DND-41 (cell line): ENCODE data around the gene GOLGA2.
"Not testable (repeated sequence)": the region's sequence is repeated elsewhere in the genome, so short reads cannot be mapped to it uniquely, and the experiment has no call there.

ENCODE experiments used
- ATAC-seq: fragments of 200-7000 bp; cut with Tn5 transposase; 3 replicates; pipeline ENCODE4 v1.9.1; 2021; ENCODE audit warnings: low read depth; ENCODE audit not compliant: insufficient read depth
- DNase-seq: peaks from one replicate; pipeline ENCODE4 v3.0.0-alpha.2; 2020
- H2AFZ ChIP-seq: 2 replicates; pipeline ENCODE4 v1.6.0; 2012; ENCODE audit warnings: low read depth, low read length
- H3K27ac ChIP-seq: 2 replicates; pipeline ENCODE4 v1.5.1; 2012; ENCODE audit warnings: low read length, inconsistent platforms
- H3K27me3 ChIP-seq: fragments of 200-600 bp; sonication (generic); 2 replicates; pipeline ENCODE4 v1.6.0; 2012; ENCODE audit warnings: low read length, mild to moderate bottlenecking, inconsistent platforms; ENCODE audit not compliant: insufficient read depth, poor library complexity
- H3K36me3 ChIP-seq: 2 replicates; pipeline ENCODE4 v1.5.1; 2012; ENCODE audit warnings: low read length, inconsistent platforms; ENCODE audit not compliant: insufficient read depth
- H3K4me1 ChIP-seq: 2 replicates; pipeline ENCODE4 v1.5.1; 2012; ENCODE audit warnings: mild to moderate bottlenecking, low read length; ENCODE audit not compliant: insufficient read depth
- H3K4me2 ChIP-seq: 2 replicates; pipeline ENCODE4 v1.6.0; 2012; ENCODE audit warnings: mild to moderate bottlenecking, moderate library complexity, low read length, inconsistent platforms; ENCODE audit not compliant: insufficient read depth
- H3K4me3 ChIP-seq, 2 experiments: fragments of 200-600 bp in 1 of 2; shearing (Covaris generic) in 1 of 2; 2 replicates each; pipeline ENCODE4 v1.5.1; 2012 to 2016; ENCODE audit warnings: inconsistent platforms in 2 of 2, low read length in 2 of 2, mild to moderate bottlenecking in 2 of 2, low read depth in 1 of 2, moderate library complexity in 1 of 2
- H3K79me2 ChIP-seq: 2 replicates; pipeline ENCODE4 v1.6.0; 2012; ENCODE audit warnings: low read length, inconsistent platforms; ENCODE audit not compliant: insufficient read depth
- H3K9ac ChIP-seq: 2 replicates; pipeline ENCODE4 v1.6.0; 2012; ENCODE audit warnings: low read depth, mild to moderate bottlenecking, inconsistent platforms, low read length, moderate library complexity
- H3K9me3 ChIP-seq: 2 replicates; pipeline ENCODE4 v1.5.1; 2012; ENCODE audit warnings: low read length, moderate library complexity, mild to moderate bottlenecking, inconsistent platforms; ENCODE audit not compliant: insufficient read depth, severe bottlenecking
- H4K20me1 ChIP-seq: 2 replicates; pipeline ENCODE4 v1.6.0; 2012; ENCODE audit warnings: low read length; ENCODE audit not compliant: insufficient read depth
- EZH2 ChIP-seq: IDR thresholded peaks from 3 replicates; pipeline ENCODE4 v1.6.1; 2012; ENCODE audit warnings: borderline replicate concordance, low read depth, mild to moderate bottlenecking, moderate library complexity, low read length, inconsistent platforms; ENCODE audit not compliant: severe bottlenecking
- TF ChIP-seq, protein P1 (sequence below): IDR thresholded peaks from 2 replicates; pipeline ENCODE4 v1.5.1; 2012; ENCODE audit warnings: borderline replicate concordance, low read length, moderate library complexity, mild to moderate bottlenecking; ENCODE audit not compliant: poor library complexity, severe bottlenecking; ENCODE audit errors: extremely low read depth

The GOLGA2 gene

GRCh38 chr9:128233817-128234406 is 41.9 kb downstream of the GOLGA2 start:
- TF ChIP-seq, protein P1, sequence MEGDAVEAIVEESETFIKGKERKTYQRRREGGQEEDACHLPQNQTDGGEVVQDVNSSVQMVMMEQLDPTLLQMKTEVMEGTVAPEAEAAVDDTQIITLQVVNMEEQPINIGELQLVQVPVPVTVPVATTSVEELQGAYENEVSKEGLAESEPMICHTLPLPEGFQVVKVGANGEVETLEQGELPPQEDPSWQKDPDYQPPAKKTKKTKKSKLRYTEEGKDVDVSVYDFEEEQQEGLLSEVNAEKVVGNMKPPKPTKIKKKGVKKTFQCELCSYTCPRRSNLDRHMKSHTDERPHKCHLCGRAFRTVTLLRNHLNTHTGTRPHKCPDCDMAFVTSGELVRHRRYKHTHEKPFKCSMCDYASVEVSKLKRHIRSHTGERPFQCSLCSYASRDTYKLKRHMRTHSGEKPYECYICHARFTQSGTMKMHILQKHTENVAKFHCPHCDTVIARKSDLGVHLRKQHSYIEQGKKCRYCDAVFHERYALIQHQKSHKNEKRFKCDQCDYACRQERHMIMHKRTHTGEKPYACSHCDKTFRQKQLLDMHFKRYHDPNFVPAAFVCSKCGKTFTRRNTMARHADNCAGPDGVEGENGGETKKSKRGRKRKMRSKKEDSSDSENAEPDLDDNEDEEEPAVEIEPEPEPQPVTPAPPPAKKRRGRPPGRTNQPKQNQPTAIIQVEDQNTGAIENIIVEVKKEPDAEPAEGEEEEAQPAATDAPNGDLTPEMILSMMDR, result no peak
- TF ChIP-seq EZH2, result no peak
- no peak for ATAC-seq
- Histone ChIP-seq H3K27ac (no peak overlapping the region), H3K36me3 (no peaks in the 10 kb centered on the region), H3K4me3 (no peak overlapping the region), H3K4me1 (no peaks in the 10 kb centered on the region), H2AFZ (no peak overlapping the region), H3K9me3 (no peaks in the 10 kb centered on the region), H3K27me3 (no peaks in the 10 kb centered on the region), H3K79me2 (no peaks in the 10 kb centered on the region), H3K4me2 (no peak overlapping the region), H3K9ac (no peak overlapping the region), H4K20me1 (no peaks in the 10 kb centered on the region; the same call in 1 of the 2 replicates)
- no peak for DNase-seq

DNA sequence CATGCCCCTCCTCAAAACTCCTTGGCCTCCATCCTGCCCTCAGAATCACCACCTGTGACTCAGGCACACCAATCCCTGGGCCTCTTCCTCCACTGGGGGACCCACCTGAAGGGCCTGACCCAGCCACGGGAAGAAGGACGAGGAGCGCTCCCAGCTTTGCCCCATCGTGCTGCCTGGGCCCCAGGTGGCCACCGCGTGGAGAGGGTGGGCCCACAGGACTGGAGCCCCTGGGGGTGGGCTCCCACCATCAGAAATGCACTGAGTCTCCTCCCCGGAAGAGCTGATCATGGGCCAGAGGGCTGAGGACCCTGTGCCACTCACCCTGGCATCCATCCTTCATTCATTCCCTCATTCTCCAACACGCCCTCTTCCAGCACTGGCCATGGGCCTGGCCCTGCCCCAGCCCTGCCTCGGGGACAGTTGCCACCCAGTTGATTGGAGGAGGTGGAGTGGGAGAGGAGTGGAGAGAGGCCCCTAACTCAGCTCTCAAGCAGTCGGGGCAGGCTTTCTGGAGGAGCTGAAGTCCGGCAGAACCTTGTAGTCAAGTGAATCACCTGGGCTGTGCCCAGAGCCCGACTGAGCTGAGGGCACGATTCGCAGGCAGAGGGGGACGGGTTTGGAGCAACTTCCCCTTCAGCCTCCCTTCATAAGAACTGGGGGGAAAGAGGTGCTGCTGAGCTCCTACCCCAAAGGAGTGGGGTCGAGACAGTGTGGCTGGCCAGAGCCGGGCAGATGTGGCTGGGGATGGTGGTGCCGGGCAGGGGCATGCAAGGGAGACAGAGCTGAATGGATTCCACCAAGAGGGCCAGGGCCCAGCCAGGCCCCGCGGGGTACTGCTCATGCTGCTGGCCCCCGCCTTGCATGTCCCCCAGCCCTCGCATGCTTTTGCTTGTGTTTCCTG is 43.0 kb downstream of the GOLGA2 start:
- no peaks in the 10 kb centered on the region for H3K79me2 ChIP-seq
- H3K9me3 ChIP-seq, result no peaks in the 10 kb centered on the region
- H3K36me3 ChIP-seq, result no peaks in the 10 kb centered on the region
- no peak overlapping the region for H3K4me3 ChIP-seq
- TF ChIP-seq, protein P1, result no peak
- TF ChIP-seq EZH2, result no peak
- H3K9ac ChIP-seq, result no peak overlapping the region
- DNase-seq, result no peak
- no peak; the same call in 2 of the 3 replicates for ATAC-seq
- no peak overlapping the region for H3K4me2 ChIP-seq
- H3K27me3 ChIP-seq, result no peaks in the 10 kb centered on the region
- no peak overlapping the region for H2AFZ ChIP-seq
- H3K27ac ChIP-seq, result no peak overlapping the region
- H3K4me1 ChIP-seq, result no peaks in the 10 kb centered on the region
- H4K20me1 ChIP-seq, result no peaks in the 10 kb centered on the region; the same call in 1 of the 2 replicates

- Histone ChIP-seq H4K20me1 (no peaks in the 10 kb centered on the region; the same call in 1 of the 2 replicates), H3K4me2 (no peak overlapping the region), H3K4me3 (no peak overlapping the region), H3K79me2 (no peaks in the 10 kb centered on the region), H3K9me3 (no peaks in the 10 kb centered on the region), H3K27ac (no peak overlapping the region), H3K4me1 (no peaks in the 10 kb centered on the region), H3K27me3 (no peaks in the 10 kb centered on the region), H2AFZ (no peak overlapping the region), H3K36me3 (no peaks in the 10 kb centered on the region), H3K9ac (no peak overlapping the region)
- DNase-seq, result no peak
- ATAC-seq, result no peak
- TF ChIP-seq EZH2, result no peak
- TF ChIP-seq, protein P1, result no peak
Observed at GRCh38 chr9:128231638-128232527, 43.9 kb downstream of the GOLGA2 start.

DNA sequence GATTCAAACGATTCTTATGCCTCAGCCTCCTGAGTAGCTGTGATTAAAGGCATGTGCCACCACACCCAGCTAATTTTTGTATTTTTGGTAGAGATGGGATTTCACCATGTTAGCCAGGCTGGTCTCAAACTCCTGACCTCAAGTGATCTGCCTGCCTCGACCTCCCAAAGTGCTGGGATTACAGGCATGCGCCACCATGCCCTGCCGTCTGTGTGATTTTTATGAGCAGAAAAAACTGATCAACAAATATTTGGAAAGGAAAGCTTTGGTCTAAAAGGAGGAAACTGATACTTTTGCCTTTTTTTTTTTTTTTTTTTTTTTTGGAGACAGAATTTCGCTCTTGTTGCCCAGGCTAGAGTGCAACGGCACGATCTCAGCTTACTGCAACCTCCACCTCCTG is 44.9 kb downstream of the GOLGA2 start:
- H3K27ac ChIP-seq, DNase-seq, H3K4me1 ChIP-seq, H2AFZ ChIP-seq, H3K9me3 ChIP-seq, H3K4me3 ChIP-seq, H4K20me1 ChIP-seq, H3K4me2 ChIP-seq, H3K36me3 ChIP-seq, H3K79me2 ChIP-seq, H3K27me3 ChIP-seq, H3K9ac ChIP-seq, ATAC-seq: not testable (repeated sequence)
